GM12878 (cell line): ENCODE data around the gene SMIM14. TPM values are rescaled to one million over a fixed set of nuclear protein-coding genes. Genes with fewer than 3 reads are reported as not detected.

Source experiments
- ATAC-seq: fragments of 200-7000 bp; cut with Tn5 transposase; 3 replicates; pipeline ENCODE4 v1.9.1; 2020; ENCODE audit warnings: mild to moderate bottlenecking, moderate library complexity
- BruUV-seq: library from RNA; stranded (reverse); fragments of 400-500 nt; replicated peaks from 2 replicates; lab custom pipeline; 2021; lab: Mats Ljungman, UMichigan
- CTCF ChIA-PET: fragments of 300-600 bp; sonication (Branson Sonifier 250); formaldehyde crosslinking; extraction: SDS; loops from one replicate; lab custom pipeline; 2021; ENCODE audit warnings: inconsistent platforms; lab: Yijun Ruan, JAX
- POLR2A ChIA-PET: fragments of 350-600 bp; formaldehyde crosslinking; extraction: SDS; loops from one replicate; lab custom pipeline; 2021; ENCODE audit warnings: inconsistent platforms; lab: Charles Lee
- RAD21 ChIA-PET: fragments of 300-600 bp; sonication (Branson Sonifier 250); formaldehyde crosslinking; loops from one replicate; lab custom pipeline; 2023; ENCODE audit warnings: antibody characterized with exemption; ENCODE audit not compliant: unreplicated experiment; lab: Charles Lee
- SMC1A ChIA-PET: fragments of 300-600 bp; sonication (Branson Sonifier 250); formaldehyde crosslinking; loops from one replicate; lab custom pipeline; 2023; ENCODE audit not compliant: unreplicated experiment, uncharacterized antibody; lab: Charles Lee
- DNase-seq: peaks from one replicate; pipeline ENCODE4 v3.0.0-alpha.2; 2011; ENCODE audit warnings: low read depth, low spot score
- FAIRE-seq: peaks from 3 replicates; lab custom pipeline; 2011; peaks lifted over from hg19 to GRCh38; lab: Jason Lieb, UNC
- H2AFZ ChIP-seq: 2 replicates; pipeline ENCODE4 v1.6.0; 2011; ENCODE audit warnings: low read depth, low read length, control low read depth; ENCODE audit not compliant: control insufficient read depth
- H3K27ac ChIP-seq: 2 replicates; pipeline ENCODE4 v1.5.1; 2011; ENCODE audit warnings: control low read depth; ENCODE audit not compliant: control insufficient read depth, insufficient read depth
- H3K27me3 ChIP-seq, 2 experiments: replicated peaks in 1 of 2; 2 replicates each; pipeline versions ENCODE4 v1.6.0 to v1.6.1; 2011; ENCODE audit warnings: low read length in 1 of 2; ENCODE audit not compliant: control insufficient read depth in 2 of 2, insufficient read depth in 2 of 2
- H3K36me3 ChIP-seq, 2 experiments: 2 replicates each; pipeline ENCODE4 v1.5.1; 2011; ENCODE audit warnings: low read length in 1 of 2; ENCODE audit not compliant: control insufficient read depth in 2 of 2, insufficient read depth in 2 of 2
- H3K4me1 ChIP-seq: 2 replicates; pipeline ENCODE4 v1.6.1; 2011; ENCODE audit warnings: mild to moderate bottlenecking, low read length, moderate library complexity, mixed read lengths; ENCODE audit not compliant: control insufficient read depth, insufficient read depth
- H3K4me2 ChIP-seq: 2 replicates; pipeline ENCODE4 v1.6.0; 2011; ENCODE audit warnings: control low read depth; ENCODE audit not compliant: control insufficient read depth, insufficient read depth
- H3K4me3 ChIP-seq: fragments of 200-600 bp; sonication (generic); 2 replicates; pipeline ENCODE4 v1.5.1; 2016
- H3K79me2 ChIP-seq: 2 replicates; pipeline ENCODE4 v1.6.0; 2011; ENCODE audit warnings: low read length; ENCODE audit not compliant: control insufficient read depth, insufficient read depth
- H3K9ac ChIP-seq: 2 replicates; pipeline ENCODE4 v1.8.0; 2011; ENCODE audit warnings: low read length, control low read depth, mixed read lengths; ENCODE audit not compliant: control insufficient read depth, insufficient read depth
- H3K9me3 ChIP-seq: replicated peaks from 3 replicates; pipeline ENCODE4 v1.5.1; 2011; ENCODE audit warnings: mild to moderate bottlenecking, low read length; ENCODE audit not compliant: control insufficient read depth, insufficient read depth
- H4K20me1 ChIP-seq: 2 replicates; pipeline ENCODE4 v1.6.0; 2011; ENCODE audit not compliant: control insufficient read depth, insufficient read depth
- RBBP5 ChIP-seq: fragments of 200-600 bp; sonication (generic); conservative IDR thresholded peaks from 2 replicates; pipeline ENCODE4 v1.6.1; 2016
- SMC3 ChIP-seq: IDR thresholded peaks from 2 replicates; pipeline ENCODE4 v1.6.1; 2011; ENCODE audit warnings: low read length, improper control_type of control experiment, borderline replicate concordance
- TCF3 ChIP-seq: IDR thresholded peaks from 2 replicates; pipeline ENCODE4 v1.6.1; 2012; ENCODE audit warnings: low read depth, mild to moderate bottlenecking, low read length, borderline replicate concordance; ENCODE audit not compliant: insufficient read depth
- ZNF207 ChIP-seq: fragments of 450-650 bp; IDR thresholded peaks from 2 replicates; pipeline ENCODE4 v1.6.1; 2014; ENCODE audit warnings: antibody characterized with exemption, mild to moderate bottlenecking, borderline replicate concordance
- ZNF274 ChIP-seq: IDR thresholded peaks from one replicate; pipeline ENCODE4 v1.8.0; 2011; ENCODE audit not compliant: insufficient read length, insufficient read depth
- ZZZ3 ChIP-seq: IDR thresholded peaks from 2 replicates; pipeline ENCODE4 v1.6.1; 2011; ENCODE audit warnings: low read depth; ENCODE audit not compliant: control insufficient read depth, insufficient read length
- WGBS: methylation state at CpG from one replicate; pipeline ENCODE4 v1.1.6; 2016; ENCODE audit warnings: low lambda C conversion rate; ENCODE audit not compliant: insufficient replicate concordance, insufficient coverage; ENCODE audit errors: missing lambda C conversion rate; 5-methylcytosine and 5-hydroxymethylcytosine counted together
- in situ Hi-C: fragments of 300-500 bp; cut with MboI; formaldehyde crosslinking; loops from 9 replicates; pipeline ENCODE4 v1.14.3; 2018; ENCODE audit warnings: mixed read lengths
- intact Hi-C: fragments of 100-400 bp; cut with micrococcal nuclease; formaldehyde crosslinking; loops from one replicate; pipeline ENCODE4 v1.14.2; 2022; ENCODE audit not compliant: unreplicated experiment
- polyA plus RNA-seq, 11 experiments: library from polyadenylated mRNA; depleted of rRNA in 4 of 11; unstranded in 6 of 11; stranded (reverse) in 5 of 11; fragments of >200 nt; fragmentation: Nextera tagmentation in 4 of 11; fragmentation: Illumina TruSeq in 1 of 11; extraction: Ambion mirVana in 4 of 11; extraction: Trizol in 1 of 11; gene quantifications; 1 replicate in 1 of 11; 2 replicates in 10 of 11; pipeline versions ENCODE4 v1.2.1 to v1.2.3, GENCODE V29; 2011 to 2016; ENCODE audit warnings: inconsistent platforms in 2 of 11, missing spikeins in 2 of 11, low read depth in 1 of 11
- total RNA-seq, 4 experiments: library from RNA; depleted of rRNA in 3 of 4; stranded (reverse); fragments of >200 nt in 3 of 4; fragmentation: Illumina TruSeq in 1 of 4; extraction: Trizol in 1 of 4; gene quantifications; 2 replicates each; pipeline versions ENCODE4 v1.2.1 to v1.2.3, GENCODE V29; 2013 to 2021
- TF ChIP-seq, protein P1 (sequence below): fragments of 150-350 bp; IDR thresholded peaks from 2 replicates; pipeline ENCODE4 v1.6.1; 2014; ENCODE audit warnings: mild to moderate bottlenecking, low read depth, low read length
- TF ChIP-seq, protein P2 (sequence below): fragments of 450-650 bp; IDR thresholded peaks from 2 replicates; pipeline ENCODE4 v1.6.1; 2014; ENCODE audit warnings: mild to moderate bottlenecking

SMIM14 gene
- total and polyA plus RNA-seq, 10 of the 15 experiments (the other 5 are each of a cell fraction or from before 2014, with no cell fraction given): 125 to 671 (median 188) TPM

- TF ChIP-seq, protein P1, sequence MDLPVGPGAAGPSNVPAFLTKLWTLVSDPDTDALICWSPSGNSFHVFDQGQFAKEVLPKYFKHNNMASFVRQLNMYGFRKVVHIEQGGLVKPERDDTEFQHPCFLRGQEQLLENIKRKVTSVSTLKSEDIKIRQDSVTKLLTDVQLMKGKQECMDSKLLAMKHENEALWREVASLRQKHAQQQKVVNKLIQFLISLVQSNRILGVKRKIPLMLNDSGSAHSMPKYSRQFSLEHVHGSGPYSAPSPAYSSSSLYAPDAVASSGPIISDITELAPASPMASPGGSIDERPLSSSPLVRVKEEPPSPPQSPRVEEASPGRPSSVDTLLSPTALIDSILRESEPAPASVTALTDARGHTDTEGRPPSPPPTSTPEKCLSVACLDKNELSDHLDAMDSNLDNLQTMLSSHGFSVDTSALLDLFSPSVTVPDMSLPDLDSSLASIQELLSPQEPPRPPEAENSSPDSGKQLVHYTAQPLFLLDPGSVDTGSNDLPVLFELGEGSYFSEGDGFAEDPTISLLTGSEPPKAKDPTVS: no peak
Observed at GRCh38 chr4:39649639-39650265, 11.1 kb upstream of the SMIM14 start (continued).

GRCh38 chr4:39648827-39649558 is 10.3 kb upstream of the SMIM14 start:
- no peak overlapping the region for H2AFZ ChIP-seq
- peaks cover 4% of the 10 kb centered on the region for H3K4me1 ChIP-seq
- no peaks in the 10 kb centered on the region for H3K79me2 ChIP-seq
- ChIA-PET SMC1A (interaction anchor here (0.8 to 1.0 kb wide), 3 partner anchors 11 to 41 kb away, joined by 3 to 4 read pairs (median 3); no protein-coding TSS in a partner anchor), RAD21 (no interaction called here), POLR2A (interaction anchor here (0.6 to 2.5 kb wide), 3 partner anchors 9 to 333 kb away, joined by 4 to 9 read pairs (median 8); partner anchors contain the start of gene SMIM14), CTCF (interaction anchor here (1.0 kb wide), 1 partner anchor 10 kb away, joined by 4 read pairs; no protein-coding TSS in a partner anchor)
- no peak overlapping the region for H3K27ac ChIP-seq
- no peaks in the 10 kb centered on the region for H3K27me3 ChIP-seq
- WGBS: 81% methylated on average over 6 of the region's 6 CpGs
- H3K4me2 ChIP-seq: no peak overlapping the region
- H3K4me3 ChIP-seq: no peak overlapping the region
- H4K20me1 ChIP-seq: no peaks in the 10 kb centered on the region
- no peaks in the 10 kb centered on the region for H3K36me3 ChIP-seq
- no peaks in the 10 kb centered on the region for H3K9me3 ChIP-seq
- intact Hi-C loops (no loop called here), in situ Hi-C loops (no loop called here)
- FAIRE-seq (no peak), ATAC-seq (no peak), DNase-seq (no peak)
- no peak overlapping the region for H3K9ac ChIP-seq
- no peak for TF ChIP-seq ZNF274
- no peak for TF ChIP-seq ZNF207
- no peak for TF ChIP-seq SMC3
- TF ChIP-seq TCF3: no peak
- TF ChIP-seq ZZZ3: no peak
- TF ChIP-seq, protein P2, sequence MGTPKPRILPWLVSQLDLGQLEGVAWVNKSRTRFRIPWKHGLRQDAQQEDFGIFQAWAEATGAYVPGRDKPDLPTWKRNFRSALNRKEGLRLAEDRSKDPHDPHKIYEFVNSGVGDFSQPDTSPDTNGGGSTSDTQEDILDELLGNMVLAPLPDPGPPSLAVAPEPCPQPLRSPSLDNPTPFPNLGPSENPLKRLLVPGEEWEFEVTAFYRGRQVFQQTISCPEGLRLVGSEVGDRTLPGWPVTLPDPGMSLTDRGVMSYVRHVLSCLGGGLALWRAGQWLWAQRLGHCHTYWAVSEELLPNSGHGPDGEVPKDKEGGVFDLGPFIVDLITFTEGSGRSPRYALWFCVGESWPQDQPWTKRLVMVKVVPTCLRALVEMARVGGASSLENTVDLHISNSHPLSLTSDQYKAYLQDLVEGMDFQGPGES: no peak
- no peak for TF ChIP-seq RBBP5
- BruUV-seq: no TSS peak
